Endothelial cell of umbilical vein (primary cell): ENCODE results near the gene TXNDC2.

Experiments
- EZH2 ChIP-seq: IDR thresholded peaks from 2 replicates; pipeline ENCODE4 v1.6.1; 2012; ENCODE audit warnings: borderline replicate concordance, low read depth, mild to moderate bottlenecking, moderate library complexity, low read length, inconsistent platforms; ENCODE audit not compliant: severe bottlenecking
- GATA2 ChIP-seq: IDR thresholded peaks from 2 replicates; pipeline ENCODE4 v1.7.0; 2011; ENCODE audit warnings: low read depth, mild to moderate bottlenecking, moderate library complexity, mixed read lengths, low read length; ENCODE audit not compliant: insufficient read length, insufficient read depth
- POLR2A ChIP-seq: IDR thresholded peaks from 2 replicates; pipeline ENCODE4 v1.6.1; 2012; ENCODE audit warnings: low read depth, mild to moderate bottlenecking, control low read depth, low read length
- POLR2AphosphoS5 ChIP-seq: IDR thresholded peaks from 2 replicates; pipeline ENCODE4 v1.6.1; 2012; ENCODE audit warnings: low read depth, mild to moderate bottlenecking, control low read depth, low read length, moderate library complexity; ENCODE audit not compliant: insufficient read depth
- TF ChIP-seq, protein P1 (sequence below), 2 donors: IDR thresholded peaks; 1 replicate in 1 of 2; 2 replicates in 1 of 2; pipeline ENCODE4 v1.5.1; 2011; ENCODE audit warnings: low read length in 2 of 2, mild to moderate bottlenecking in 2 of 2, moderate library complexity in 2 of 2, control low read depth in 1 of 2, inconsistent platforms in 1 of 2, low read depth in 1 of 2; ENCODE audit not compliant: insufficient read depth in 1 of 2; ENCODE audit errors: extremely low read depth in 1 of 2
- TF ChIP-seq, protein P2 (sequence below): IDR thresholded peaks from 2 replicates; pipeline ENCODE4 v1.6.1; 2011; ENCODE audit not compliant: insufficient read depth, insufficient read length

DNA sequence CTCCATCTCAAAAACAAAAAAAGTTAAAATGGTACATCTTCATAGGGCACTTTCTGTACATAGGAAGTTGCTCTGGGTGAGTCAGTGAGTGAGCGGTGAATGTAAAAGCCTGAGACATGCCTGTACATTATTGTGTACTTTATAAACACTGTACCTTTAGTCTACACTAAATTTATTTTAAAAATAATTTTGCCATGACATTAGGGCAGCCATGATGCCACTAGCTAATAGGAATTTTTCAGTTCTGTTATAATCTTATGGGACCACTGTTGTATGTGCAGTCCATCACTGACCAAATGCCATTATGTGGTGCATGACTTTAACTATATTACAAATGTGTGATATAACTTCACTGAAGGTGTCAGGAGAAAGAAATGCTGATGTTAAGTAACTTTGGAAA, 11.0 kb upstream of the TXNDC2 start:
- TF ChIP-seq, protein P1, sequence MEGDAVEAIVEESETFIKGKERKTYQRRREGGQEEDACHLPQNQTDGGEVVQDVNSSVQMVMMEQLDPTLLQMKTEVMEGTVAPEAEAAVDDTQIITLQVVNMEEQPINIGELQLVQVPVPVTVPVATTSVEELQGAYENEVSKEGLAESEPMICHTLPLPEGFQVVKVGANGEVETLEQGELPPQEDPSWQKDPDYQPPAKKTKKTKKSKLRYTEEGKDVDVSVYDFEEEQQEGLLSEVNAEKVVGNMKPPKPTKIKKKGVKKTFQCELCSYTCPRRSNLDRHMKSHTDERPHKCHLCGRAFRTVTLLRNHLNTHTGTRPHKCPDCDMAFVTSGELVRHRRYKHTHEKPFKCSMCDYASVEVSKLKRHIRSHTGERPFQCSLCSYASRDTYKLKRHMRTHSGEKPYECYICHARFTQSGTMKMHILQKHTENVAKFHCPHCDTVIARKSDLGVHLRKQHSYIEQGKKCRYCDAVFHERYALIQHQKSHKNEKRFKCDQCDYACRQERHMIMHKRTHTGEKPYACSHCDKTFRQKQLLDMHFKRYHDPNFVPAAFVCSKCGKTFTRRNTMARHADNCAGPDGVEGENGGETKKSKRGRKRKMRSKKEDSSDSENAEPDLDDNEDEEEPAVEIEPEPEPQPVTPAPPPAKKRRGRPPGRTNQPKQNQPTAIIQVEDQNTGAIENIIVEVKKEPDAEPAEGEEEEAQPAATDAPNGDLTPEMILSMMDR (IDR thresholded peaks at IDR 0.05; ENCODE audit: extremely low read depth in 1 of 2, insufficient read depth in 1 of 2, low read depth in 1 of 2, low read length in 2 of 2): no peak
- TF ChIP-seq POLR2A (no peak), POLR2AphosphoS5 (no peak), EZH2 (no peak), GATA2 (no peak)
- TF ChIP-seq, protein P2, sequence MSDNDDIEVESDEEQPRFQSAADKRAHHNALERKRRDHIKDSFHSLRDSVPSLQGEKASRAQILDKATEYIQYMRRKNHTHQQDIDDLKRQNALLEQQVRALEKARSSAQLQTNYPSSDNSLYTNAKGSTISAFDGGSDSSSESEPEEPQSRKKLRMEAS: no peak
